NCI-H1092 (cell line): Measurements from ENCODE around the gene RRP8.

Experiments
- DNase-seq: peaks from one replicate; lab custom pipeline; 2025; lab: John Stamatoyannopoulos, UW

RRP8 gene

DNA sequence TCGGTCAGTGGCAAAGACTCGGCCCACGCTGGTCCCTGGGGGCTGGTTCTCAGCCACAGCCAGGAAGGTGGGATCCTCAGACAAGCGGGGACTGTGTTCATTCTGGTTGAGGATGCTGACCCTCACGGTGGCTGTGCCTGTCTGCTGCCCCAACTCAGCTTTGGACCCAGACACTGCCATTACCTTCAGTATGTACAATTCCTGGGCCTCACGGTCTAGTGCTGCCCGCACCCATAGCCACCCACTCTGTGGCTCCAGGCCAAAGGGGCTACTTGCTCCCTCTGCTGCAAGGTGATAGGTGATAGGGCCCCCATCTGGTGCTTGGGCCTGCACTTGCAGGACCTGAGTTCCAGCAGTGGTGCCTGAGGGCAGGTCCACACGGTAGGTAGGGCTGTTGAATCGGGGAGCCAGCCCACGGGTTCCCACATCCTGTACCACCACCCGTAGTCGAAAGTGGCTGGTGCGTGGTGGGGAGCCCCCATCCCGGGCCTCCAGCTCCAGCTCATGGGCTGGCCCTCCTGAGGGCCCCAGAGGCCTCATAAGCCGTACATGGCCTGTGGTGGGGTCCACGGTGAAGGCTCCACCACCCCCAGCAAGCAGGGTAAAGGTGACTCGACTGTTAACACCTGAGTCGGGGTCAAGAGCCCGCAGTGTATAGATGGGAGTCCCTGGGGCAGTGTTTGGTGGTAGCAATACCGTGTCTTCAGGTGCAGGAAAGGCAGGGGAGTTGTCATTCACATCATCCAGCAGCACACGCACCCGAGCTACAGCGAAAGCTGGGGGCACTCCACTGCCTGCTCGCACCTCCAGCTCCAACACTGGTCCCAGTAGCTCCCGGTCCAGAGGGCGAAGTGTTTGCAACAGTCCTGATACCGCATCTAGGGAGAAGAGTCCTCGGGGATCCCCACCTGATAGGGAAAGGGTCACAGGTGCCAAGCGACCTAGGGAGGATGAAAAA lies 29.0 kb upstream of the RRP8 start:
- DNase-seq = no peak

GRCh38 chr11:6631361-6631890 lies 28.0 kb upstream of the RRP8 start:
- DNase-seq = no peak

DNA sequence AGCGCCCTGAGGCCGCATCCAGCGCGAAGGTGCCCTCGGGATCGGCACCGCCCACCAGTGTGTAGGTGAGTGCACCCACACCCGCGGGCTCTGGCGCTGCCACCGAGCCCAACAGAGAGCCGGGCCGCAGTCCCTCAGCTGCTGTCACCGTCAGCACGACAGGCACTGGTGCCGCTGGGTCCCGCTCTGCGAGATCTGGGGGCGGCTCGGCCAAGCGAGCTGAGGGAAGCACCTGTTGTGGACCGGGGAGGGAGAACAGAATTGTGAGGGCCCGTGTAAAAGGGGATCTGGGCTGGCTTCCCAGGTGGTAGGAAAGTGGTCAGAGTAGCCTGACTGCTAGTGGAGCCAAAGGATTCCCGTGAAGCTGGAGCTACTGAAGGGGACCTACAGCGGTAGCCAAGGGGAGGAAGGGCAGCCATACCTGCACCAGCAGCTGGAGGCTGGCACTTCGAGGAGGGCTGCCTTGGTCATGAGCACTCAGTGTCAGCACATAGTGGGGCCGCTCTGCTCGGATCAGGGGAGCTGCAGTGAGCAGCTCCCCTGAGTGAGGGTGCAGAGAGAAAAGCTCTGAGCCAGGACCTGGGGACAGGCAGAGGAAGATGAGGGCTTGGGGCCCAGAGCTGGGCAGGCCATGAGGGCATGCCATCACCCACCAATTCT lies 27.3 kb upstream of the RRP8 start:
- no peak for DNase-seq

GRCh38 chr11:6629892-6630631 lies 26.6 kb upstream of the RRP8 start:
- peak; percentile 47 for DNase-seq

DNA sequence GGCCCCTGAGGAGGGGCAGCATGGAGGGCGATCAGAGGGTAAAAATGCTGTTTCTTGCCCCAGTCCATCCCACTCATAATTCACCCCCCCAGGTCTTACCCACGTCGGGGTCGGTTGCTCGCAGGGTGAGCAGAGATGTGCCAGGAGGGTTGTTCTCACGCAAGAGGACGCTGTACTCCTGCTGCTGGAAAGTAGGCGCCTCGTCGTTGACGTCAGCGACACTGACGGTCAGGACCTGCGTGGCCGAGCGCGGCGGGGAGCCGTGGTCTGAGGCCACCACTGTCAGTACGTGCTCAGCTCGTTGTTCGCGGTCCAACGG lies 26.1 kb upstream of the RRP8 start:
- no peak for DNase-seq

GRCh38 chr11:6628526-6628925 lies 25.1 kb upstream of the RRP8 start:
- no peak for DNase-seq

DNA sequence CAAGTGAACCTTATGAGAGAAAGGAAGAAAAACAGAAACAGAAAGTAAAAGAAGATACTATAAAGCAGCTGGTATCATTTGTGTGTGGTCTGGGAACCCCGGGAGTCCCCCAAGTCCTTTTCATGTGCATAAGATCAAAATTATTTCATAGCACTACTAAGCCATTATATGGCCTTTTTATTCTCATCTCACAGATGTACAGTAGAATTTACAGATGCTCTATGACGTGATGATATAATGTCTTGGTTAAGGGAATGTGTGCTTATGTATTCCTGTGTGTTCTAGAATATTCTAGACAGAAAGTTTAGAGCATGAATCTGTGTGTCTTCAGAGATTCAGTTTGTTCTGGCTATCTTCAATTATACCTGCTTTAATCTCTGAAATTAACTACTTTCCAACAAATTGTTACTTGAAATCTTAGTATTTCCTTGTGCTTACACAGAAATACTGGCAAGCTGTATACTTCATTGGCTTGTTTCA lies 24.4 kb upstream of the RRP8 start:
- DNase-seq = no peak

- DNase-seq = no peak
These were observed 23.8 kb upstream of the RRP8 start for GRCh38 chr11:6626971-6627761.

DNA sequence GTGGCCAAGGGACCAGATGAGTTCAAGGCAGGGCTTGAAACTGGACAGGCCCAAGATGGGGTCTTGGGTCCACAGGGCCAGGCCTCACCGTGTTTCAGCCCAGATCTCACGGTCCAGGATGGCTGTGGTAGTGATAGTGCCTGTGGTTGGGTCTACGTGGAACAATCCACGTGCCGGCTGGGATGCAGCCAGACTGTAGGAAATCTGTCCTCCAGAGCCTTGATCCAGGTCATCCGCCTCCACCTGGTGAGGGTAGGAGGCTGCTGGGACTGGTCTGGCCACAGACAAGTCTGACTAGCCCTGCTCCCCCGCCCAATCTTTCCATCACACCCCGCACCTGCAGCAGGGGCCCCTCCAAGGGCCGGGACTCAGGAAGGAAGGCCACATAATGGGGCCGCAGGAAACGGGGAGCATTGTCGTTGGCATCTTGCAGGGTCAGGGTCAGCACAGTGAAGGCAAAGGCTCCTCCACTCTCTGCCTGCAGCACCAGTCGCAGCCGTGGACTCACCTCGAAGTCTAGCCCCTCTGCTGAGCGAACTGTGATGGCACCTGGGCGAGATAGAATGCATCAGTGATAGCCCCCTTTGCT lies 22.5 kb upstream of the RRP8 start:
- no peak for DNase-seq

DNA sequence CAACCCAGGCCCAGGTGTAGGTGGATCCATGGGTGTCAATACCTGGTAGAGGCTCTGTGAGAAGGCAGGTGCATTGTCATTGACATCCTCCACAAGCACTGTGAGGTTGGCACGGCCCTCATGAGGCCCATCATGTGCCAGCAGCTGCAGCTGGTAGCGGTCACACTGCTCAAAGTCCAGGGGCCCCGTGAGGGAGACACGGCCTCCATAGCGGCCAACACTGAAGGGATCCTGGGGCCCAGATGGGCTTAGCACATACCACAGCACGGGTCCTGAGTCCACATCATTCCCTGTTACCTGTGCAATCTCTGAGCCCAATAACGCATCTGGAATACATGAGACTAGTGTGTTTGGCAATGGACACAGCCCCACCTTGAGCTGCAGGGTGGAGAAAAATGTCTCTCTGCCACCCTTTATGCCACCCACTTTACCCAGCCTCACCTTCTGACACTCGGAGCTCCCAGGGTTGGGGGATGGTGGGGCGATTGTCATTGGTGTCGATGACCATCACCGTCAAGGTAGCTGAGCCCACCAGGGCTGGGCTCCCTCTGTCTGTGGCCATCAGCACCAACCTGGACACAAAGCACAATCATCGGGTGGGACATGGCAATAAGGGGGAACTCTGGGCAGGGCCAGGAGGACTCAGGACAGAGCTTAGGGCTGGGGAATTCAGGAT lies 21.9 kb upstream of the RRP8 start:
- no peak for DNase-seq

DNA sequence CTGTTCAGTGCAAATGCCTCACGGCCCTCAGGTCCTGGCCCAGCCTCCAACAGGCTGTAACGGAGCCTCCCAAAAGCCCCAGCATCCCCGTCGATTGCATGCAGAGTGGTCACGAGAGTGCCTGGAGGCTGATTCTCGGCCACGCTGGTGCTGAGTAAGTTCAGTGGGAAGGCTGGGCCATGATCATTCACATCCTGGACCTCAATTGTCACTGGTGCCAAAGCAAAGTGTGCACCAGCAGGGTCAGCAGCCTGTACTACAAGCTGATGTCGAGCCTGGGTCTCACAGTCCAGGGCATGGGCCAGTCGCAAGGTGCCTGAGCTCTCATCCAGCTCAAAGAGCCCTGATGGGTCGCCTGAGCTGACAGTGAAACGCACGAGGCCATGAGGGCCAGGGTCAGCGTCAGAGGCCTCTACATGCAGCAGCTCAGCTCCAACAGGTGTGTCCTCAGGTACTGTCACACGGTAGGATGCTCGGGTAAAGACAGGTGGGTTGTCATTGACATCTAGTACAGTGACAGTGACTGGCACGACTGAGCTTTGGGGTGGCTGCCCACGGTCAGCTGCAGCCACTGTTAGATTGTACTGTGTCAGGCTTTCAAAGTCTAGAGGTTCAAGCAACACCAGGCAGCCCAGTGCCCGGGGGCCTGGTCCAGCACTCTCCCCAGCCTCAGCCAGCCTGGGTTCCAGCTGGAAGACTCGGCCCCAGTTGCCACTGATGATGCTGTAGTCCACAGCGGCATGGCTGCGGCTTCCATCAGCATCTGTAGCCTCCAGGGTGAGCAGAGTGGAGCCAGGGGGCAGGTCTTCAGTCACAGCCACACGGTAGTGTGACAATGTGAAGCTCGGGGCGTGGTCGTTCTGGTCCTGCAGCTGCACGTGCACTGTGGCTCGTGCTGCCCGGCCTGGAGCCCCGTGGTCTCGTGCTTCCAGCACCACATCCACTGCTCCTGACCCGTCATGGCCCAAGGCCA lies 20.3 kb upstream of the RRP8 start:
- DNase-seq = no peak

- DNase-seq = no peak
These were observed 19.1 kb upstream of the RRP8 start for GRCh38 chr11:6622261-6623171.

- no peak for DNase-seq
These were observed 18.3 kb upstream of the RRP8 start for GRCh38 chr11:6621711-6622211.

DNA sequence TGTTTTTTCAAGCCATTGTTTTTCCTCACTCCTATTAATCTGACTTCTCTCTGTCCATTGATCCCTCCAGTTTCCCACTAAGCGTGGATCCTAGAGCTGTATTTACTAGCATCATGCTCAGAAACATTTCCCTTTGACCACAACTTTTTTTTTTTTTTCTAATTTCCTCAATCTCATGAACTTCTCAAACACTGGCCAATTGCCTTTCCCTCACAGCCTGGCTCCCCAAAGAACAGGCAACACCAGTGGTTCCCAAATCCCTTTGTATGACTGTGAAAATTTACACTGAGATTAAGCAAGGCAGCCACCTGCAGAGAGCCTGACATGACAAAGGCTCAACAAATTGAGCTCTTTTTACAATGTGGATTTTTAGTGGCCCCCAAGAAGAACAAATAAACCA lies 17.2 kb upstream of the RRP8 start:
- no peak for DNase-seq

GRCh38 chr11:6619004-6619745 lies 15.8 kb upstream of the RRP8 start, which contains the start of gene TPP1:
TSS of gene TPP1 (minus strand) at chr11:6619422. CDS start at chr11:6619400, 22 bp downstream.
- peak; percentile 92 for DNase-seq

DNA sequence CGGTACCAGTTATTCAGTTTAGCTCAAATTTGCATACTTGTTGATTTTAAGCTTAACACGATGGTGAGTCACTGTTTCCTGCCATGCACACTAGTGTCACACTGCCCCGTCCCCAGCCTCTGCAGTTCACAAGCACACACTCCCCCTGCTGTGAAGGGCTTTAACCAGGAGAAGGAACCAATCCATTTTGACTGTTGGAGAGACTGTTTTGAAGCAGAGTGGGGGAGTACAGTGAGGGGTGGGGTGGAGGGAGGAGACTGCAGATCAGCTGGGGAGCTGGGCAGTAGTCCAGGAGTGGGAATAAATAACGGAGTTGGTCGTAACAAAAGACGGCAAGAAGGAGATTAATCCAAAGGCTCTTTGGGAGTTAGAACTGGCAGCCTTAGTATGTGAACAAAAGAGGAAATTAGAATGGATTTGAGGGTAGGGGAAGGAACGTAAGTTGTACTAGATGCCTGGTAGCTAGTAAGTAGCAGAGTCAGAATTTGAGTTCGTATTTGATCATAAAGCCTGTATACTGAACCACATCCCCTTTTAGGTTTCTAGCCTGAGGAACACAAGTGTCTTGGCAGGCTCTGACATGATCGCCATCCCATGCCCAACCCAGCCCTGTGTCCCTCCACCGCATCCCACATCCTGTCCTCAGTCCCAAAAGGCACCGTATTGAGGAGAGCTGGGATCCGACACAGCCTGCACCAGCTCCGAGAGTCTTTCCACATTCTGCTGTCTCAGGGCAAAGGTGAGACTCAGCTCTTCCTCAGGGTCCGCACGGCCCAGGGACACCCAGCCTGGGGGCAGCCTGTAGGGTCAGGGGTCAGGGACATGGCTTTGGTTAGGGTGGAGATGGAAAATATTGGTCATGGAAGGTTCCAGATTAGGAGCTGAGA lies 14.9 kb upstream of the RRP8 start:
- no peak for DNase-seq
